Stimulated activated CD4-positive, alpha-beta T cell treated with anti-CD3 and anti-CD28 coated beads, Interleukin-15, amount 100 ng/mL, for 1 hour (primary cell): Measurements from ENCODE around the gene SLC35F3.

Experiments used
- DNase-seq, 2 donors: peaks; one replicate each; pipeline ENCODE4 v3.0.0-alpha.2; 2020; ENCODE audit warnings: low read depth in 1 of 2, low spot score in 1 of 2

The SLC35F3 gene

DNA sequence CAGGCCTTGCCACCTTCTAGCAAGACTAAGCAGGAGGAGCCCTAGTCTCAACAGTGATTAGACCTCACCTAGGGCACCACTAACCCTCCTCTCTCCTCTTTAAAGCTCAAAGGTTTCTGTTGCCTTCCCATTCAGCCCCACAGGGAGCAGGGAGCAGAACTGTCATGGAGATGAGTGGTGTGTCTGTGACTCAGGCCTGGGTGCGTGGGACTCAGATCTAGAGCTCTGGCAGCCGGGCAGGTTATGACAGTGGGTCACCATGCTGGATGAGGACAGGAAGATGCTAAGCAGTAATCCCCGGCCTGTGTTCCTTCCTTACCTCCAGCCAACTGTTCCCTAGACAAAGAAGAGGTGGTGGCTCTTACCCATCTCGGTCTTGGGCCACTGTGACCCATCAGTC lies 408.7 kb downstream of the SLC35F3 start:
- no peak for DNase-seq

DNA sequence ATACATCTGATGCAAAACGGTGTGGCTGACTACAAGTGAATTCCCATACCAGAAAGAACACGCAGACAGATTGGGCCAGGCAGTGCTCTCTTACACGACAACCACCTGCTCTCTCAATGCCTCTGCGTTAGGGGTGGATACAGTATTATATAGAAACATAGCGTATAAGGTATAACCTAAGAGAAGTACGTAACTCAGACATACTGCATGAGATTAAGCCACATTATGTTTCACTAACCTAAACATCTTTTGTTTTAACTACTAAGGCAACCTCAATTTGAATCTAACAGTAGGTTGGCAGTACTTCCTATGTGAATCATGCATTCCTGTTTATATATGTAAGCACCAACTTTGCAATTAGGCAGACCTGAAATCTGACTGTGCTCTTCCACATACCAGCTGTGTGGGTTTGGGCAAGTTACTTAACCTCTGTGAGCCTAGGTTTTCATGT lies 410.6 kb downstream of the SLC35F3 start:
- no peak for DNase-seq

DNA sequence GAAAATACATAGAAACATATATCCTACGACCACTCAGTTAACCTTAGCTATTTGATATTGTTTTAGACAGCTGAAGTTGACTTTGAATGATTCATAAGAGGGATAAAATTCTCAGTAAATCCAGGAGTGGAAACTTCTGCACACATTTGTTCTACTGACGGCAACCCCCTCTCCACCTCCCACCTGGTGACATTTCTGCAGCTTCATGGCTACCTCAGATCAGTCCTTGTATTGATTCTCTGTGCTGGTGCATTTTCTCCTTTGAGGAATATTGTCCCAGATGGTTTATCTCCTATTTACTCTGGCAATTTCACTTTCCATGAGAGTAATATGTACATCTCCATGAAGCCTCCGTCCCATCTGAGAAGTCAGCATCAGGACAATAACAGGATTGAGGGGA lies 411.1 kb downstream of the SLC35F3 start:
- DNase-seq = no peak

DNA sequence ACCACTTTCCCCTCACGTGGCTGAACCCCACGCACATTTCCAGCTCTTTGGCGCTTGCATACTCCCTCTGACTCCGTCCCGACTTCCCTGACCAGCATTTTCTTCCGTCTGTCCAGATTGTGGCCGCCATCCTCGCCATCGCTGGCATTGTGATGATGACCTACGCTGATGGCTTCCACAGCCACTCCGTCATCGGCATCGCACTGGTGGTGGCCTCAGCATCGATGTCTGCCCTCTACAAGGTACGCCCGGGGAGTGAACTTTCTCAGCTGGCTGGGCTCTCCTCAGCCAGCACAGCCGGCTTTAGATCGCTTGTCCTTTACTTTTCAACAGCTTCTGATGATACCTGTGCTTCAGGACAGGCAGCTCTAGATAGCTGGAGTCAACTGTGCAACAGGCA lies 412.0 kb downstream of the SLC35F3 start:
- no peak for DNase-seq

GRCh38 chr1:234316937-234317336 lies 412.5 kb downstream of the SLC35F3 start:
- no peak for DNase-seq

GRCh38 chr1:234320069-234320468 lies 415.6 kb downstream of the SLC35F3 start:
- no peak for DNase-seq

GRCh38 chr1:234320549-234320948 lies 416.1 kb downstream of the SLC35F3 start:
- no peak for DNase-seq

DNA sequence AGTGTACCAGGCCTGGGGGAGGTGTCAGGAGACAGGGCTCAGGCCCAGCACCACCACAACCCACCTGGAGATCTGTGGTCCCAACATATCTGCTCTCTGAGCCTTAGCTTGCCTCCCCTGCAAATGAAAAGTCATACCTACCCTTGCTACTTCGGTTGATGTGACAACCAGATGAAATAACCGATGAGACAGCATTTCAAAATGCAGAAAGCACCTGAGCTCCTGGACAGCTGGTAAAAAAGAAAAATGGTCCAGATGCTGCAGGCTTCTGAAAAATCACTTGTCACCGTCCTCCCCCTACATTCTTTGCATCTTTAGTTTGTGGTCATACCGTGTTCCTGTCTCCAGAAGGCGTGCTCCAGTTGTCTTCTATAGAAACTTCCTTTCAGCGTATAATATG lies 416.8 kb downstream of the SLC35F3 start:
- DNase-seq = no peak

DNA sequence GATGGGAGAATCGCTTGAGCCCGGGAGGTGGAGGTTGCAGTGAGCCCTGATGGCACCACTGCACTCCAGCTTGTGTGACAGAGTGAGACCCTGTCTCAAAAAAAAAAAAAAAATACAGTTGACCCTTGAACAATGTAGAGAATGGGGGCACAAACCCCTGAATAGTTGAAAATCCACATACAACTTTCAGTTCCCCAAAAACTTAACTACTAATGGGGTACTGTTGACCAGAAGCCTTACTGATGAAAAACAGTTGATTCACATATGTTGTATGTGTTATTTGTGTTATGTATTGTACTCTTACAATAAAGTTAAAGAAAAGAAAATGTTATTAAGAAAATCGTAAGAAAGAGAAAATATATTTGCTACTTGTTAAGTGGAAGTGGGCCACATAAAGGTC lies 417.6 kb downstream of the SLC35F3 start:
- no peak for DNase-seq

DNA sequence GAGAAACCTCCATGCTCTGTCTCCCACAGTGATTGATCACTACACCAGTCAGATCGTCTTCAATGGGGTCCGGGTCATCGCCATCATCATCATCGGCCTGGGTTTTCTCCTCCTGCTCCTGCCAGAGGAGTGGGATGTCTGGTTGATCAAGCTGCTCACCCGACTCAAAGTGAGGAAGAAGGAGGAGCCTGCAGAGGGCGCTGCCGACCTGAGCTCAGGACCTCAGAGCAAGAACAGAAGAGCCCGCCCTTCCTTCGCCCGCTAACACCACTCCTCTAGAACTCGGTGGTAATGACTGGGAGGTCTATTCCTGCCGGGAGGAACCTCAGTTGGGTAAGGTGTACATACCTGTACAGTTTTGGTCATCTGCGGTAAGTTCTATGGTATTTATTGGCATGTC lies 418.5 kb downstream of the SLC35F3 start:
- DNase-seq = peak in 1 of 2 donors; percentile 20

DNA sequence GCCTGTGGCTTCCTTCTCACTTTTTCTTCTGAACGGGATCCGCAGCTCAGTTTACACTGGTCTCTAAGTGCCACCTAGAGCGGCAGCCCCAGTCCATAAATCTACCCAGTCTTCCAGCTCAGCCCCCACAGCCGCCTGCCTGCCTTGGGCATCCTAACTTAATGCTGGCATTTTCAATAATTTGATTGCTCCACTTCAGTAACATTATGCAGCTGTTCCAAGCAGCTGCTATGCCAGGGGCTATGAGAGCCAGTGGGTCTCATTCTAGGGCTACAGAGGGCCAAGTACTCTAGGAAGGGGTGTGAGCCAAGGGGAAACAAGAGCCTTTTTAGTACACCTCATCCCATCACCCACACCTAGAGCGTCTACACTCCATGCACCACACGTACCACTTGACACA lies 420.3 kb downstream of the SLC35F3 start:
- no peak for DNase-seq

- DNase-seq = no peak
These were observed 421.5 kb downstream of the SLC35F3 start for GRCh38 chr1:234325878-234326496.

- peak; percentile 33 to 57 for DNase-seq
These were observed 422.3 kb downstream of the SLC35F3 start for GRCh38 chr1:234326497-234327366.

- DNase-seq = no peak
These were observed 423.2 kb downstream of the SLC35F3 start for GRCh38 chr1:234327577-234328164.

GRCh38 chr1:234330843-234331215 lies 426.4 kb downstream of the SLC35F3 start:
- no peak for DNase-seq

DNA sequence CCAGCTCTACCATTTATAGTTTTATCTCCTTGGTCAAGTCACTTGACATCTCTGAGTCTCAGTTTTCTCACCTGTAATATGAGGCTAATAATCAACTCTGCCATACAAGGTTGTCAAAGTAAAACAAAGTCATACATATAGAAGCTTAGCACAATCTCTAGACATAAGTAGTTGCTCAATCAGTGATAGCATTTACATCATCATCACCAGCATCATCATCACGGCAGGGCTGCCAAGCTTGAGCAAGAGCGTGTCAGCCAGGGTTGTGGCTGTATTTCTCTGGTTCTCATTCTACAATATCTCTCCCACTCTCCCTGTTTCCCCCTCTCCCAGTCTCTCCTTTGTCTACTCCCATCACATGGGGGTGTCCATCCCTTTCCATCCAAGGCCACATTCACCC lies 427.0 kb downstream of the SLC35F3 start:
- no peak for DNase-seq

DNA sequence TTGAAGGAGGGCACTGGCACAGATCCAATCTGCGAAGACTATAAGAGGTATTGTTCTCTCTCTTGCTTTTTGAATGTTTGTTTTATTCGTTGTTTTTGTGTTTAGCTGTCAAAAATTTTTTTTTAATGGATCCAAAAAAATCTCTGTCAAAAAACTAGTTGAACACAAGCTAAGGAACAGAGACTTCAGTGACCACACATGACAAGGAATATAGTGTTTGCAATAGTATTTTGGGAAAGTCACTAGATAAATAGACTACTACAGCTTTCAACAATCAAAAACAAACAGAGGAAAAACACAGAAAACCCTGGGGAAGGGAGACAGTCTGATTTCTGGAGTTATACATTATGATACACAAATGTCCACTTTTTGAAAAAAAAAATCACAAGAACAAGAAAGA lies 431.9 kb downstream of the SLC35F3 start:
- DNase-seq = no peak

DNA sequence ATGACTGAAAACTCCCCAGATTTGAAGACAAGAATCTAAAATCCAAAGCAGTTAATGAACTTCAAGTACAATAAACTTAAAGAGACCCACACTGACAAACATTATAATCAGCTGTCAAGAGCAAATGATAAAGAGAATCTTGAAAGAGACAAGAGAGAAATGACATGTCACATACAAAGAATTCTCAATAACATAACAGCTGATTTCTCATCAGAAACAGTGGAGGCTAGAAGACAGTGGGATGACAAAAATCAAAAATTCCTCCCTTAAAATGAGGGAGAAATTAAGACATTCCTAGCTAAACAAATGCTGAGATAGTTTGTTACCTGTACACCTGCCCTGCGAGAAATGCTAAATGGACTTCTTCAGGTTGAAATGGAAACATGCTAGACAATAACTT lies 432.8 kb downstream of the SLC35F3 start:
- DNase-seq = no peak

DNA sequence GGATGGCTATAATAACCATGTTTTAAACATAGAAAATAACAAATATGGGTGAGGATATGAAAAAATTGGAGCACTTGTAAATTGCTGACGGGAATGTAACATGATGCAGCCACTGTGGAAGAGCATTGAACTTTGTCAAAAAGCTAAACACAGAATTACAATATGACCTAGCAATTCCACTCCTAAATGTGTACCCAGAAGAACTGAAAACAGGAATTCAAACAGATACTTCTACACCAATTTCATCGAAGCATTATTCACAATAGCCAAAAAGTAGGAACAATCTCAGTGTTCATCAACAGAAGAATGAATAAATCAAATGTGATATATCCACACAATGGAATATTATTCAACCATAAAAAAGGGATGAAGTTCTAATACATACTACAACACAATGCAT lies 436.1 kb downstream of the SLC35F3 start:
- DNase-seq = no peak

DNA sequence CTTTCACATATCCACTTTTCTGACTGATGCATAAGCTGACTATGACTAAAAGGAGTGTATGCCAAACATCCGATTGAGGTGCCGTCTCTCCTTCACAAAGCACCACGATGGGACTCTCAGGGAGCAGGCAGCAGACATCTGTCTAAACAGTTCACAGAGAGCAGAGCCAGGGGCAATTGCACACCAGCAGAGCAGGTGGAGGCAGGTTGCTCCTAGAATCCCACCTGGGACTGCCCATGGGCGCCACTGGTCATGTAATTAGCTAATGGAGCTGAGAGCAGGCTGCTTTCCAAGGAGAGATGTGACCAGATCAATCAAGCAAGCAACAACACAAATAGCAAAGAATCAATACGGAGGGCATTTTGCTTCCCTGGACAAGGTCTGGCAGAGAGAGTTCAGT lies 438.3 kb downstream of the SLC35F3 start:
- no peak for DNase-seq

GRCh38 chr1:234345237-234345636 lies 440.8 kb downstream of the SLC35F3 start:
- no peak for DNase-seq

DNA sequence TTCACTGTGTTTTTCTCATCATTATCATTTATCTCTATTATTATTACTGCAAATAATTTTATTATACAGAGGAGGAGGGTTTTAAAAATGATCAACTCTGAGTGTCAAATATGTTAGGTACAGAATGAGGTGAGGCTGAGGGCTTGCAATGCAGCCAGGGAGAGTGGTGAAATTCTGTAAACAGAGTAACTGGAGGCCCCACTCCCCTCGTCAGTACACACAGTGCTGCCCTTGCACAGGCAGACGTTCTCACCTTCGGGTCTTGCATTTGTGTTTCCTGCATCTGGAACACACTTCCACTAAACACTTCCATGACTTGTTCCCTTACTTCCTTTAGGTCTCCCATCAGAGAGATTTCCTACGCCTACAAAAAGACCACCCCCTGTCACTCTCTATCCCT lies 444.5 kb downstream of the SLC35F3 start:
- DNase-seq = no peak
